Superior temporal gyrus (tissue), 1 donor: Measurements from ENCODE around the gene CEBPB.
"Not testable (repeated sequence)": the region's sequence is repeated elsewhere in the genome, so short reads cannot be mapped to it uniquely, and the experiment has no call there.

Experiments
- DNase-seq: peaks from one replicate; pipeline ENCODE4 v3.0.0-alpha.2; 2016; ENCODE audit errors: extremely low spot score

CEBPB gene

GRCh38 chr20:50169329-50169823, 21.3 kb upstream of the CEBPB start:
- peak; percentile 92 for DNase-seq

- DNase-seq: no peak
Measured at GRCh38 chr20:50170549-50171220, 19.9 kb upstream of the CEBPB start.

GRCh38 chr20:50172347-50173013, 18.1 kb upstream of the CEBPB start:
- no peak for DNase-seq

GRCh38 chr20:50174456-50174855, 16.2 kb upstream of the CEBPB start:
- no peak for DNase-seq

GRCh38 chr20:50175938-50176933, 14.4 kb upstream of the CEBPB start:
- no peak for DNase-seq

GRCh38 chr20:50178672-50179071, 12.0 kb upstream of the CEBPB start:
- DNase-seq: not testable (repeated sequence)

- no peak for DNase-seq
Measured at GRCh38 chr20:50181344-50181743, 9.3 kb upstream of the CEBPB start.

GRCh38 chr20:50182346-50182745, 8.3 kb upstream of the CEBPB start:
- DNase-seq: no peak

- DNase-seq: no peak
Measured at GRCh38 chr20:50185426-50185825, 5.2 kb upstream of the CEBPB start.

- peak; percentile 96 for DNase-seq
Measured at GRCh38 chr20:50186151-50186885, 4.3 kb upstream of the CEBPB start.

GRCh38 chr20:50186987-50187402, 3.6 kb upstream of the CEBPB start:
- no peak for DNase-seq

GRCh38 chr20:50187403-50188051, 3.1 kb upstream of the CEBPB start:
- DNase-seq: no peak

- no peak for DNase-seq
Measured at GRCh38 chr20:50188287-50188688, 2.3 kb upstream of the CEBPB start.

- no peak for DNase-seq
Measured at GRCh38 chr20:50188879-50189680, 1.6 kb upstream of the CEBPB start.

GRCh38 chr20:50189681-50190250, 864 bp upstream of the CEBPB start:
- DNase-seq: no peak

- no peak for DNase-seq
Measured at GRCh38 chr20:50191065-50191543, 474 bp downstream of the CEBPB start.

GRCh38 chr20:50191544-50192363, 1.1 kb downstream of the CEBPB start:
- DNase-seq: no peak

GRCh38 chr20:50192364-50193198, 2.0 kb downstream of the CEBPB start:
- peak; percentile 71 for DNase-seq
